Measurements from ENCODE around the gene PSEN1.

GRCh38 chr14:73097421-73097820, 38.9 kb upstream of the PSEN1 start:
- TF ChIP-seq EP300 (IDR thresholded peaks at IDR 0.05; ENCODE audit: borderline replicate concordance in 1 of 2, low read depth in 2 of 2, low read length in 2 of 2) (no peak), CTCF (IDR thresholded peaks at IDR 0.05; ENCODE audit: control extremely low read depth in 1 of 3, insufficient read depth in 1 of 3, low read depth in 1 of 3, low read length in 3 of 3) (no peak), TAF1 (IDR thresholded peaks at IDR 0.05; ENCODE audit: low read depth, low read length) (no peak), POLR2A (IDR thresholded peaks at IDR 0.05; ENCODE audit: control extremely low read depth in 1 of 2, low read depth in 2 of 2, low read length in 2 of 2) (no peak), ZNF274 (IDR thresholded peaks at IDR 0.05; ENCODE audit: borderline replicate concordance, extremely low read depth, low read length) (no peak), ATF3 (IDR thresholded peaks at IDR 0.05; ENCODE audit: insufficient read depth, low read depth, low read length) (no peak), TEAD4 (IDR thresholded peaks at IDR 0.05; ENCODE audit: low read depth, low read length) (no peak)

All from H1 (cell line).